K562 (cell line): ENCODE measurements around the gene SHISA5. TPM values are rescaled to one million over a fixed set of nuclear protein-coding genes. Genes with fewer than 3 reads are reported as not detected.

ENCODE experiments used
- ATAC-seq: fragments of 200-7000 bp; cut with Tn5 transposase; 3 replicates; pipeline ENCODE4 v1.9.1; 2020; ENCODE audit warnings: moderate library complexity
- BruUV-seq: library from RNA; stranded (reverse); fragments of 400-500 nt; replicated peaks from 2 replicates; lab custom pipeline; 2021; lab: Mats Ljungman, UMichigan
- CTCF ChIA-PET: fragments of 300-600 bp; formaldehyde crosslinking; extraction: SDS; loops from one replicate; lab custom pipeline; 2021; ENCODE audit warnings: low intra/inter-chr PET ratio; lab: Yijun Ruan, JAX
- POLR2A ChIA-PET: fragments of 300-600, 350-650 bp; sonication (Branson Sonifier 250); formaldehyde crosslinking; extraction: SDS; loops from one replicate; lab custom pipeline; 2021; ENCODE audit warnings: antibody characterized with exemption, inconsistent platforms; lab: Yijun Ruan, JAX
- DNase-seq, 4 experiments: peaks; one replicate each; pipeline versions ENCODE4 v3.0.0 to v3.0.0-alpha.2; 2011 to 2018; ENCODE audit warnings: low spot score in 3 of 4, mixed read lengths in 3 of 4; ENCODE audit errors: extremely low read depth in 1 of 4
- FAIRE-seq: peaks from 2 replicates; lab custom pipeline; 2011; peaks lifted over from hg19 to GRCh38; lab: Jason Lieb, UNC
- H2AFZ ChIP-seq: 2 replicates; pipeline ENCODE4 v1.6.0; 2011; ENCODE audit warnings: low read depth, low read length, control low read depth, inconsistent platforms
- H3K27ac ChIP-seq: fragments of 200-600 bp; 3 replicates; pipeline ENCODE4 v1.8.0; 2011; ENCODE audit warnings: low read depth, mild to moderate bottlenecking, control low read depth, inconsistent platforms, low read length, moderate library complexity, mixed read lengths; ENCODE audit errors: extremely low read depth
- H3K27me3 ChIP-seq, 2 experiments: fragments of 300-600 bp in 1 of 2; 2 replicates in 1 of 2; 3 replicates in 1 of 2; pipeline versions ENCODE4 v1.6.0 to v1.8.0; 2011; ENCODE audit warnings: inconsistent platforms in 2 of 2, low read length in 2 of 2, mild to moderate bottlenecking in 1 of 2, mixed read lengths in 1 of 2, moderate library complexity in 1 of 2; ENCODE audit not compliant: control insufficient read depth in 2 of 2, insufficient read depth in 2 of 2
- H3K36me3 ChIP-seq: fragments of 300-600 bp; 3 replicates; pipeline ENCODE4 v1.8.0; 2011; ENCODE audit warnings: mild to moderate bottlenecking, low read length, inconsistent platforms; ENCODE audit not compliant: control insufficient read depth, insufficient read depth
- H3K4me1 ChIP-seq, 2 experiments: fragments of 200-600 bp in 1 of 2; replicated peaks in 1 of 2; 2 replicates in 1 of 2; 3 replicates in 1 of 2; pipeline versions ENCODE4 v1.5.1 to v1.8.0; 2011; ENCODE audit warnings: inconsistent platforms in 2 of 2, low read length in 2 of 2, mild to moderate bottlenecking in 1 of 2, mixed read lengths in 1 of 2, moderate library complexity in 1 of 2; ENCODE audit not compliant: control insufficient read depth in 2 of 2, insufficient read depth in 2 of 2
- H3K4me2 ChIP-seq: 2 replicates; pipeline ENCODE4 v1.6.1; 2011; ENCODE audit warnings: low read length, control low read depth, inconsistent platforms, mixed read lengths; ENCODE audit not compliant: insufficient read depth
- H3K4me3 ChIP-seq: fragments of 200-600 bp; sonication (generic), shearing (Covaris generic); 2 replicates; pipeline ENCODE4 v1.5.1; 2016; ENCODE audit warnings: control low read depth, inconsistent platforms
- H3K79me2 ChIP-seq: fragments of 200-600 bp; 3 replicates; pipeline ENCODE4 v1.8.0; 2011; ENCODE audit warnings: low read length, inconsistent platforms; ENCODE audit not compliant: control insufficient read depth, insufficient read depth
- H3K9ac ChIP-seq, 2 experiments: 2 replicates each; pipeline versions ENCODE4 v1.6.0 to v1.6.1; 2011; ENCODE audit warnings: low read depth in 2 of 2, low read length in 2 of 2, control low read depth in 1 of 2, inconsistent platforms in 1 of 2, mild to moderate bottlenecking in 1 of 2, mixed read lengths in 1 of 2; ENCODE audit not compliant: insufficient read depth in 1 of 2
- H3K9me1 ChIP-seq: one replicate; pipeline ENCODE4 v1.6.0; 2011; ENCODE audit warnings: inconsistent platforms, mild to moderate bottlenecking, low read length, moderate library complexity; ENCODE audit not compliant: control insufficient read depth, insufficient read depth
- H3K9me3 ChIP-seq: replicated peaks from 2 replicates; pipeline ENCODE4 v1.5.1; 2011; ENCODE audit warnings: low read depth, low read length, inconsistent platforms; ENCODE audit not compliant: control insufficient read depth, insufficient read depth
- H4K20me1 ChIP-seq: replicated peaks from 2 replicates; pipeline ENCODE4 v1.6.1; 2011; ENCODE audit warnings: low read length, inconsistent platforms, mixed read lengths; ENCODE audit not compliant: control insufficient read depth, insufficient read depth
- CBX1 ChIP-seq: sonication (generic); IDR thresholded peaks from 2 replicates; pipeline ENCODE4 v1.6.1; 2016; ENCODE audit warnings: antibody characterized with exemption, low read depth, mild to moderate bottlenecking
- ELF2 ChIP-seq: fragments of 250-450 bp; sonication (Bioruptor Pico); IDR thresholded peaks from 2 replicates; pipeline ENCODE4 v1.5.0; 2021; ENCODE audit warnings: mild to moderate bottlenecking
- HNRNPL ChIP-seq: fragments of 200-400 bp; formaldehyde crosslinking; IDR thresholded peaks from 2 replicates; pipeline ENCODE4 v1.6.1; 2017; ENCODE audit warnings: low read depth, mild to moderate bottlenecking, low read length
- KAT8 ChIP-seq: fragments of 450-650 bp; IDR thresholded peaks from 2 replicates; pipeline ENCODE4 v1.6.1; 2016; ENCODE audit warnings: low read depth, mild to moderate bottlenecking
- MNT ChIP-seq, 2 experiments: fragments of 450-650 bp; conservative IDR thresholded peaks; 2 replicates each; pipeline ENCODE4 v1.6.1; 2017; ENCODE audit warnings: mild to moderate bottlenecking in 2 of 2, moderate library complexity in 2 of 2
- MYBL2 ChIP-seq, 2 experiments: fragments of 450-650 bp in 1 of 2; sonication (generic) in 1 of 2; formaldehyde crosslinking in 1 of 2; IDR thresholded peaks; 2 replicates each; pipeline versions ENCODE4 v1.6.1 to v1.8.1; 2017 to 2022; ENCODE audit warnings: borderline replicate concordance in 1 of 2, inconsistent platforms in 1 of 2, low read depth in 1 of 2, mild to moderate bottlenecking in 1 of 2, missing genetic modification reagents in 1 of 2, moderate library complexity in 1 of 2
- NR2C2 ChIP-seq, 2 experiments: fragments of 200-800 bp in 1 of 2; sonication (Bioruptor generic) in 1 of 2; sonication (generic) in 1 of 2; formaldehyde crosslinking in 1 of 2; IDR thresholded peaks; 2 replicates each; pipeline versions ENCODE4 v1.6.1 to v1.8.0; 2016 to 2022; ENCODE audit warnings: mild to moderate bottlenecking in 1 of 2, missing compliant biosample characterization in 1 of 2, missing genetic modification characterization in 1 of 2, missing genetic modification reagents in 1 of 2
- PHF8 ChIP-seq: fragments of 200-600 bp; sonication (generic); IDR thresholded peaks from 2 replicates; pipeline ENCODE4 v1.6.1; 2012; ENCODE audit warnings: mixed run types, mild to moderate bottlenecking, inconsistent platforms, low read length, moderate library complexity, borderline replicate concordance
- TCF7 ChIP-seq: sonication (generic); IDR thresholded peaks from 2 replicates; pipeline ENCODE4 v1.6.1; 2016; ENCODE audit warnings: antibody characterized with exemption, borderline replicate concordance
- ZNF197 ChIP-seq: fragments of 200-800 bp; sonication (Bioruptor generic); IDR thresholded peaks from 2 replicates; pipeline ENCODE4 v1.6.1; 2016; ENCODE audit warnings: low read depth, missing genetic modification characterization, missing compliant biosample characterization
- WGBS: fragments of 100-300 bp; shearing (Covaris generic); methylation state at CpG from one replicate; pipeline ENCODE4 v1.1.6; 2016; ENCODE audit warnings: low coverage, mixed read lengths; ENCODE audit not compliant: insufficient coverage; ENCODE audit errors: missing lambda C conversion rate; 5-methylcytosine and 5-hydroxymethylcytosine counted together
- in situ Hi-C: fragments of 300-500 bp; cut with MboI; formaldehyde crosslinking; loops from 4 replicates; pipeline ENCODE4 v1.15.0; 2018; ENCODE audit warnings: inconsistent platforms, mixed read lengths
- intact Hi-C: fragments of 100-400 bp; cut with micrococcal nuclease; formaldehyde crosslinking; loops from 2 replicates; pipeline ENCODE4 v1.14.2; 2022
- polyA plus RNA-seq, 8 experiments: library from polyadenylated mRNA; depleted of rRNA in 4 of 8; stranded (reverse) in 5 of 8; unstranded in 3 of 8; fragments of >200 nt; fragmentation: Nextera tagmentation in 2 of 8; fragmentation: Illumina TruSeq in 1 of 8; extraction: Ambion mirVana in 2 of 8; extraction: Trizol in 1 of 8; gene quantifications; 2 replicates each; pipeline versions ENCODE4 v1.2.1 to v1.2.3, GENCODE V29; 2011 to 2014; ENCODE audit warnings: inconsistent platforms in 1 of 8, missing spikeins in 1 of 8
- total RNA-seq, 7 experiments: library from RNA; depleted of rRNA in 6 of 7; stranded (reverse); fragments of >200 nt in 6 of 7; fragmentation: Illumina TruSeq in 2 of 7; extraction: Trizol in 2 of 7; gene quantifications; 2 replicates each; pipeline versions ENCODE4 v1.2.1 to v1.2.3, GENCODE V29; 2011 to 2021; ENCODE audit warnings: low replicate concordance in 1 of 7

SHISA5 gene
- total and polyA plus RNA-seq, 9 of the 15 experiments (the other 6 are each of a cell fraction or from before 2014, with no cell fraction given), result 8.4 to 85.8 (median 56.1) TPM

DNA sequence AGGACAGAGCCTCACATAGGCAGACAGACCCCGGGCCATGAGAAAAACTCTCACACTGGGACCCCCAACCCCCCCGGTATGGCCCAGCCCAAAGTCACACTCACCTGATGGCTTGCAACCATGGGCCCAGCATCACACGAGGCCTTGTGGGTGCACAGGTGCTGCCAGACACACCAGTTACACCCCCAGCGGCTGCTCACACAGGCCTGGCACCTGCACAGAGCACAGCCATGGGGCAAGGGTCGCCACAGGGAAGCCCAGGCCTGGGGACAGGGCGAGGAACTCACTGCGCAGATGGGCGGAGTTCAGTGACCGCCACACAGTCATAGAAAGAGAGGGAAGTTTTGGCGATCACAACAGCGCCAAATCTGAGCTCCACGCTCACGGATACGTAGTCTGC lies 83.4 kb downstream of the SHISA5 start:
- no peaks in the 10 kb centered on the region for H3K79me2 ChIP-seq
- no peak overlapping the region for H3K4me2 ChIP-seq
- peaks cover 0 to 23% of the 10 kb centered on the region in 2 experiments; a peak in 2 of 5 replicates for H3K4me1 ChIP-seq
- ChIA-PET POLR2A (no interaction called here), CTCF (no interaction called here)
- ATAC-seq, result no peak
- H3K36me3 ChIP-seq, result no peaks in the 10 kb centered on the region
- no peak for DNase-seq
- intact Hi-C loops, result no loop called here
- no peak for TF ChIP-seq MNT (conservative IDR thresholded peaks at IDR 0.05)
- no peak for TF ChIP-seq TCF7
- no peak for TF ChIP-seq HNRNPL
- no peak for TF ChIP-seq NR2C2 (CRISPR knock-in tag; IDR thresholded peaks at IDR 0.05)
- no peak for TF ChIP-seq NR2C2 (tag; IDR thresholded peaks at IDR 0.05)
- no peak for TF ChIP-seq ZNF197
- no peak for TF ChIP-seq ELF2 (CRISPR knock-in tag)
- TF ChIP-seq MYBL2 (IDR thresholded peaks at IDR 0.05; ENCODE audit: low read depth), result no peak
- TF ChIP-seq MYBL2 (CRISPR knock-in tag; IDR thresholded peaks at IDR 0.05; ENCODE audit: borderline replicate concordance), result no peak
- TF ChIP-seq KAT8, result no peak
- TF ChIP-seq PHF8, result no peak
- no peak for TF ChIP-seq CBX1
- no peak overlapping the region for H3K4me3 ChIP-seq
- H3K9ac ChIP-seq, result no peak overlapping the region
- H2AFZ ChIP-seq, result no peak overlapping the region
- no peaks in the 10 kb centered on the region for H3K27me3 ChIP-seq
- in situ Hi-C loops, result no loop called here
- FAIRE-seq, result no peak
- no peaks in the 10 kb centered on the region for H3K9me3 ChIP-seq
- WGBS, result 70% methylated on average over 2 of the region's 14 CpGs
- H3K27ac ChIP-seq, result no peak overlapping the region
- H4K20me1 ChIP-seq, result no peaks in the 10 kb centered on the region
- no peaks in the 10 kb centered on the region for H3K9me1 ChIP-seq
- no TSS peak for BruUV-seq
